Activated CD8-positive, alpha-beta T cell treated with anti-CD3 and anti-CD28 coated beads for 36 hours (primary cell): ENCODE data around the gene L2HGDH. TPM values are rescaled to one million over a fixed set of nuclear protein-coding genes. Genes with fewer than 3 reads are reported as not detected.

Experiments
- ATAC-seq: fragments of 200-7000 bp; cut with Tn5 transposase; one replicate; pipeline ENCODE4 v1.10.0; 2021; ENCODE audit warnings: mild to moderate bottlenecking, moderate library complexity
- CTCF ChIA-PET: fragments of 350-600 bp; sonication (Branson Sonifier 250); formaldehyde crosslinking; loops from one replicate; lab custom pipeline; 2021; ENCODE audit warnings: antibody characterized with exemption; lab: Charles Lee
- POLR2A ChIA-PET: fragments of 350-600 bp; sonication (Branson Sonifier 250); formaldehyde crosslinking; loops from one replicate; lab custom pipeline; 2021; ENCODE audit warnings: antibody characterized with exemption; lab: Charles Lee
- DNase-seq: peaks from one replicate; pipeline ENCODE4 v3.0.0-alpha.2; 2020
- H3K27ac Mint-ChIP-seq: one replicate; pipeline ENCODE4 v1.8.0; 2021; ENCODE audit warnings: mild to moderate bottlenecking, mixed read lengths
- H3K27me3 Mint-ChIP-seq: one replicate; pipeline ENCODE4 v1.8.0; 2021; ENCODE audit warnings: mixed read lengths
- H3K36me3 Mint-ChIP-seq: one replicate; pipeline ENCODE4 v1.8.0; 2021; ENCODE audit warnings: low read depth, mixed read lengths
- H3K4me1 Mint-ChIP-seq: one replicate; pipeline ENCODE4 v1.8.0; 2021; ENCODE audit warnings: low read depth, mixed read lengths
- H3K4me3 Mint-ChIP-seq: one replicate; pipeline ENCODE4 v1.8.0; 2021; ENCODE audit warnings: mild to moderate bottlenecking, moderate library complexity, mixed read lengths
- H3K9me3 Mint-ChIP-seq: one replicate; pipeline ENCODE4 v1.8.0; 2021; ENCODE audit warnings: mixed read lengths
- CTCF ChIP-seq: fragments of 200-600 bp; IDR thresholded peaks from one replicate; pipeline ENCODE4 v1.8.0; 2022; ENCODE audit warnings: antibody characterized with exemption, mild to moderate bottlenecking
- intact Hi-C: fragments of 100-400 bp; cut with micrococcal nuclease; formaldehyde crosslinking; loops from one replicate; pipeline ENCODE4 v1.10.0; 2022
- microRNA-seq: library from miRNA; unstranded; fragments of <30 nt; microRNA quantifications from one replicate; pipeline ENCODE4 v1.2.0, GENCODE V29; 2022; ENCODE audit warnings: borderline microRNAs expressed, borderline replicate concordance
- total RNA-seq, 2 experiments: library from RNA; stranded (reverse); gene quantifications; one replicate each; pipeline ENCODE4 v1.2.3, GENCODE V29; 2021

Gene L2HGDH
- total RNA-seq, 2 experiments from 2014 or later: 18.4 to 18.8 TPM

GRCh38 chr14:50210074-50210473, 102.0 kb downstream of the L2HGDH start:
- H3K9me3 Mint-ChIP-seq: no peaks in the 10 kb centered on the region
- ChIA-PET CTCF (interaction anchor here (1.9 kb wide), 1 partner anchor 18 kb away, joined by 5 read pairs; no protein-coding TSS in a partner anchor), POLR2A (interaction anchor here (0.9 to 1.3 kb wide), 2 partner anchors 8 to 28 kb away, joined by 3 read pairs; no protein-coding TSS in a partner anchor)
- no peak overlapping the region for H3K4me3 Mint-ChIP-seq
- no peaks in the 10 kb centered on the region for H3K27me3 Mint-ChIP-seq
- DNase-seq: no peak
- ATAC-seq: no peak
- H3K36me3 Mint-ChIP-seq: no peaks in the 10 kb centered on the region
- intact Hi-C loops: no loop called here
- no peak overlapping the region for H3K27ac Mint-ChIP-seq
- H3K4me1 Mint-ChIP-seq: peaks cover 5% of the 10 kb centered on the region
- TF ChIP-seq CTCF: no peak

GRCh38 chr14:50198499-50198898, 113.5 kb downstream of the L2HGDH start:
- ChIA-PET CTCF (no interaction called here), POLR2A (no interaction called here)
- intact Hi-C loops: no loop called here
- Mint-ChIP-seq H3K4me1 (no peaks in the 10 kb centered on the region), H3K4me3 (no peak overlapping the region), H3K27me3 (no peaks in the 10 kb centered on the region), H3K36me3 (peaks cover 4% of the 10 kb centered on the region), H3K9me3 (no peaks in the 10 kb centered on the region), H3K27ac (no peak overlapping the region)
- no peak for TF ChIP-seq CTCF
- no peak for DNase-seq
- no peak for ATAC-seq

- intact Hi-C loops: no loop called here
- ChIA-PET CTCF (interaction anchor here (0.6 to 1.7 kb wide), 2 partner anchors 9 to 18 kb away, joined by 3 to 5 read pairs; no protein-coding TSS in a partner anchor), POLR2A (interaction anchor here (0.6 to 1.3 kb wide), 2 partner anchors 11 to 16 kb away, joined by 3 to 4 read pairs; no protein-coding TSS in a partner anchor)
- no peaks in the 10 kb centered on the region for H3K27me3 Mint-ChIP-seq
- ATAC-seq (no peak), DNase-seq (no peak)
- H3K4me3 Mint-ChIP-seq: no peak overlapping the region
- H3K27ac Mint-ChIP-seq: no peak overlapping the region
- H3K9me3 Mint-ChIP-seq: no peaks in the 10 kb centered on the region
- no peaks in the 10 kb centered on the region for H3K4me1 Mint-ChIP-seq
- TF ChIP-seq CTCF: no peak
- peaks cover 1% of the 10 kb centered on the region for H3K36me3 Mint-ChIP-seq
These were observed 120.5 kb downstream of the L2HGDH start for GRCh38 chr14:50191499-50191898.

Small RNA genes within 50 kb of the gene (microRNA-seq; reads per million reads assigned to microRNA genes)
- 2.4 reads per million for gene MIR4504

Other genes starting within 250 kb of the L2HGDH start
- gene VCPKMT, start 195.7 kb downstream of the L2HGDH start, total RNA-seq: 10 to 100 TPM; 11.4 to 11.6 TPM
- 10 to 100 TPM; 14.7 to 16.4 TPM for gene SOS2, start 80.7 kb downstream of the L2HGDH start, total RNA-seq
- 10 to 100 TPM; 15.5 to 17.6 TPM for gene DMAC2L, start 95 bp upstream of the L2HGDH start, total RNA-seq
- 1 to 10 TPM; 3.3 to 7.7 TPM for gene CDKL1, start 84.7 kb upstream of the L2HGDH start, total RNA-seq
- gene MAP4K5, start 220.3 kb upstream of the L2HGDH start, total RNA-seq: 10 to 100 TPM; 26.2 to 28.1 TPM
- 1 to 10 TPM in 1 of 2 experiments, under 1 TPM in 1; 0.81 to 1.1 TPM for gene ATL1, start 247.9 kb upstream of the L2HGDH start, total RNA-seq